SK-N-SH (cell line): Measurements from ENCODE around the gene PAXIP1. TPM values are rescaled to one million over a fixed set of nuclear protein-coding genes. Genes with fewer than 3 reads are reported as not detected.
A peak's percentile ranks its signal among the peaks of the same experiment; 100 is the strongest.

Experiments
- CTCF ChIA-PET: fragments of 300-600, 350-600 bp; formaldehyde crosslinking; extraction: SDS; loops from one replicate; lab custom pipeline; 2021; lab: Yijun Ruan, JAX
- POLR2A ChIA-PET: fragments of 350-600 bp; sonication (Branson Sonifier 250); formaldehyde crosslinking; extraction: SDS; loops from one replicate; lab custom pipeline; 2020; ENCODE audit warnings: antibody characterized with exemption, inconsistent platforms; lab: Yijun Ruan, JAX
- DNase-seq: peaks from one replicate; pipeline ENCODE4 v3.0.0; 2012
- H2AFZ ChIP-seq: fragments of 200-600 bp; sonication (generic); 2 replicates; pipeline ENCODE4 v1.8.1; 2016; ENCODE audit warnings: antibody characterized with exemption, mild to moderate bottlenecking, low read depth
- H3F3A ChIP-seq: fragments of 200-600 bp; sonication (generic); replicated peaks from 2 replicates; pipeline ENCODE3; 2016; ENCODE audit warnings: antibody characterized with exemption, mild to moderate bottlenecking; ENCODE audit not compliant: insufficient read depth
- H3K27ac ChIP-seq, 2 experiments: fragments of 200-500 bp in 1 of 2; fragments of 200-600 bp in 1 of 2; sonication (Bioruptor generic) in 1 of 2; sonication (generic), shearing (Covaris generic) in 1 of 2; 2 replicates each; pipeline versions ENCODE4 v1.5.1 to v1.6.1; 2014 to 2016; ENCODE audit warnings: low read depth in 2 of 2, inconsistent platforms in 1 of 2, low read length in 1 of 2, mild to moderate bottlenecking in 1 of 2, mixed read lengths in 1 of 2
- H3K27me3 ChIP-seq: fragments of 200-600 bp; sonication (generic), shearing (Covaris generic); 2 replicates; pipeline ENCODE4 v1.6.1; 2016; ENCODE audit warnings: mixed run types; ENCODE audit not compliant: insufficient read depth
- H3K36me3 ChIP-seq, 2 experiments: fragments of 200-500 bp in 1 of 2; fragments of 200-600 bp in 1 of 2; sonication (Bioruptor generic) in 1 of 2; sonication (generic) in 1 of 2; replicated peaks in 1 of 2; 2 replicates each; pipeline versions ENCODE3 to v1.5.1; 2014 to 2016; ENCODE audit warnings: low read length in 1 of 2, mild to moderate bottlenecking in 1 of 2; ENCODE audit not compliant: insufficient read depth in 2 of 2, control insufficient read depth in 1 of 2
- H3K4me1 ChIP-seq, 2 experiments: fragments of 200-500 bp in 1 of 2; fragments of 200-600 bp in 1 of 2; sonication (Bioruptor generic) in 1 of 2; sonication (generic), shearing (Covaris generic) in 1 of 2; 2 replicates each; pipeline versions ENCODE4 v1.5.1 to v1.6.1; 2014 to 2016; ENCODE audit warnings: low read depth in 1 of 2, low read length in 1 of 2, mixed run types in 1 of 2; ENCODE audit not compliant: insufficient read depth in 2 of 2, control insufficient read depth in 1 of 2
- H3K4me2 ChIP-seq: fragments of 200-600 bp; sonication (generic), shearing (Covaris generic); 2 replicates; pipeline ENCODE4 v1.6.1; 2017; ENCODE audit warnings: mixed run types
- H3K4me3 ChIP-seq, 2 experiments: fragments of 200-500 bp in 1 of 2; fragments of 200-600 bp in 1 of 2; sonication (Bioruptor generic) in 1 of 2; sonication (generic), shearing (Covaris generic) in 1 of 2; 2 replicates each; pipeline versions ENCODE4 v1.5.1 to v1.8.1; 2014 to 2016; ENCODE audit warnings: low read depth in 2 of 2, inconsistent platforms in 1 of 2, low read length in 1 of 2, mild to moderate bottlenecking in 1 of 2, mixed read lengths in 1 of 2, moderate library complexity in 1 of 2
- H3K79me2 ChIP-seq: fragments of 200-600 bp; sonication (generic); 2 replicates; pipeline ENCODE4 v1.8.1; 2017; ENCODE audit warnings: mild to moderate bottlenecking; ENCODE audit not compliant: insufficient read depth
- H3K9ac ChIP-seq: fragments of 200-600 bp; sonication (generic); 2 replicates; pipeline ENCODE4 v1.6.1; 2017; ENCODE audit warnings: mixed run types
- H3K9me2 ChIP-seq: fragments of 200-600 bp; sonication (generic); 2 replicates; pipeline ENCODE4 v1.6.1; 2017; ENCODE audit warnings: mixed run types
- H3K9me3 ChIP-seq: fragments of 200-600 bp; sonication (generic); 2 replicates; pipeline ENCODE4 v1.6.1; 2017; ENCODE audit warnings: mixed run types, mild to moderate bottlenecking, moderate library complexity
- H4K20me1 ChIP-seq: fragments of 200-600 bp; sonication (generic); 2 replicates; pipeline ENCODE4 v1.6.1; 2017; ENCODE audit warnings: mild to moderate bottlenecking, mixed run types; ENCODE audit not compliant: insufficient read depth
- CHD2 ChIP-seq: fragments of 150-350 bp; IDR thresholded peaks from 2 replicates; pipeline ENCODE4 v1.6.1; 2018; ENCODE audit warnings: low read length; ENCODE audit not compliant: partially characterized antibody
- ELF1 ChIP-seq: IDR thresholded peaks from 2 replicates; pipeline ENCODE4 v1.4.0; 2012
- EP300 ChIP-seq, 2 experiments: IDR thresholded peaks; 2 replicates each; pipeline versions ENCODE4 v1.4.0 to v1.6.1; 2012; ENCODE audit warnings: borderline replicate concordance in 1 of 2, low read depth in 1 of 2, low read length in 1 of 2
- EZH2phosphoT487 ChIP-seq: fragments of 200-600 bp; sonication (generic); IDR thresholded peaks from 2 replicates; pipeline ENCODE4 v1.6.1; 2017; ENCODE audit warnings: low read depth, mixed run types, mild to moderate bottlenecking, antibody characterized with exemption, moderate library complexity, borderline replicate concordance
- FOSL2 ChIP-seq: IDR thresholded peaks from 2 replicates; pipeline ENCODE4 v1.4.0; 2012; ENCODE audit warnings: low read depth, mild to moderate bottlenecking, moderate library complexity, borderline replicate concordance
- FOXM1 ChIP-seq: IDR thresholded peaks from 2 replicates; pipeline ENCODE4 v1.4.0; 2012; ENCODE audit warnings: low read depth, mild to moderate bottlenecking
- MXI1 ChIP-seq: IDR thresholded peaks from 2 replicates; pipeline ENCODE4 v1.6.1; 2012; ENCODE audit warnings: mild to moderate bottlenecking, low read depth, low read length, improper control_type of control experiment
- NRF1 ChIP-seq: IDR thresholded peaks from 2 replicates; pipeline ENCODE4 v1.6.1; 2012; ENCODE audit warnings: low read depth, mild to moderate bottlenecking, low read length
- POLR2AphosphoS5 ChIP-seq: IDR thresholded peaks from 2 replicates; pipeline ENCODE4 v1.6.1; 2012; ENCODE audit warnings: low read depth, low read length
- RAD21 ChIP-seq: IDR thresholded peaks from 2 replicates; pipeline ENCODE4 v1.6.1; 2012; ENCODE audit warnings: mild to moderate bottlenecking, low read length
- RCOR1 ChIP-seq: fragments of 150-350 bp; IDR thresholded peaks from 2 replicates; pipeline ENCODE4 v1.6.1; 2017; ENCODE audit warnings: antibody characterized with exemption, low read length
- RFX5 ChIP-seq: IDR thresholded peaks from 2 replicates; pipeline ENCODE4 v1.6.1; 2012; ENCODE audit warnings: mild to moderate bottlenecking, improper control_type of control experiment, low read length
- RXRA ChIP-seq: IDR thresholded peaks from 2 replicates; pipeline ENCODE4 v1.4.0; 2012; ENCODE audit warnings: low read depth, mild to moderate bottlenecking, borderline replicate concordance
- SIN3A ChIP-seq: IDR thresholded peaks from 2 replicates; pipeline ENCODE4 v1.6.1; 2012; ENCODE audit warnings: low read depth, mild to moderate bottlenecking, low read length, moderate library complexity, borderline replicate concordance
- SMC3 ChIP-seq: IDR thresholded peaks from 2 replicates; pipeline ENCODE4 v1.6.1; 2012; ENCODE audit warnings: low read depth, low read length, improper control_type of control experiment
- TAF1 ChIP-seq: IDR thresholded peaks from 2 replicates; pipeline ENCODE4 v1.6.1; 2012; ENCODE audit warnings: low read depth, mild to moderate bottlenecking, low read length, moderate library complexity, borderline replicate concordance
- TCF12 ChIP-seq: IDR thresholded peaks from 2 replicates; pipeline ENCODE4 v1.4.0; 2012
- TEAD4 ChIP-seq: IDR thresholded peaks from 2 replicates; pipeline ENCODE4 v1.4.0; 2012; ENCODE audit warnings: mild to moderate bottlenecking, borderline replicate concordance; ENCODE audit not compliant: insufficient read depth
- ZBTB33 ChIP-seq: IDR thresholded peaks from 2 replicates; pipeline ENCODE4 v1.4.0; 2012; ENCODE audit warnings: low read depth, borderline replicate concordance
- WGBS: methylation state at CpG from one replicate; pipeline ENCODE4 v1.1.6; 2017; ENCODE audit warnings: low lambda C conversion rate; 5-methylcytosine and 5-hydroxymethylcytosine counted together
- polyA plus RNA-seq, 3 experiments: library from polyadenylated mRNA; depleted of rRNA; stranded (reverse); fragments of >200 nt; gene quantifications; 2 replicates each; pipeline ENCODE4 v1.2.3, GENCODE V29; 2012
- TF ChIP-seq, protein P1 (sequence below): fragments of 200-600 bp; sonication (generic); IDR thresholded peaks from 2 replicates; pipeline ENCODE4 v1.6.1; 2017; ENCODE audit warnings: antibody characterized with exemption, mild to moderate bottlenecking, moderate library complexity

The PAXIP1 gene
- polyA plus RNA-seq, 1 of the 3 experiments (the other 2 are of a cell fraction) = 9.2 TPM

DNA sequence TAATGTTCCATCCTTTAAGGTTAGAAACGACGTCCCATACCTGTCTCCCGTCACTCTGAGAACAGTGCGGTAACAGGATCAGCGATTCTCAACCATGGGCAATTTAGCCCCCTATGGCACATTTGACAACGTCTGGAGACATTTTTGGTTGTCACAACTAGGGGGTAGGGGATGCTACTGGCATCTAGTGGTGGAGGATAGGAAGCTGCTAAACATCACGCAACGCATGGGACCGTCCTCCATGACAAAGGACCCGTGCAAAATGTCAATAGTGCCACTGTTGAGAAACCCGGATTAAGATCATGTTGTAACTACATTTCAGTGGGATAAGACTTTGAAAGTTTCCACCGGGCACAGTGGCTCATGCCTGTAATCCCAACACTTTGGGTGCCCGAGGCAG is 5.0 kb upstream of the PAXIP1 start:
- peaks cover 15% of the 10 kb centered on the region for H3K79me2 ChIP-seq
- no peaks in the 10 kb centered on the region for H3F3A ChIP-seq
- H3K4me2 ChIP-seq = no peak overlapping the region
- H3K36me3 ChIP-seq = no peaks in the 10 kb centered on the region
- no peaks in the 10 kb centered on the region for H4K20me1 ChIP-seq
- 93% methylated on average over 13 of the region's 13 CpGs for WGBS
- ChIA-PET POLR2A (no interaction called here), CTCF (interaction anchor here (0.7 to 3.4 kb wide), 8 partner anchors 9 to 96 kb away, joined by 3 to 20 read pairs (median 6); no protein-coding TSS in a partner anchor)
- peak; percentile 60 for DNase-seq
- H3K9me3 ChIP-seq = no peaks in the 10 kb centered on the region
- H3K27ac ChIP-seq = no peak overlapping the region
- H3K9ac ChIP-seq = no peak overlapping the region
- no peak overlapping the region for H3K4me3 ChIP-seq
- no peaks in the 10 kb centered on the region for H3K9me2 ChIP-seq
- no peak overlapping the region for H2AFZ ChIP-seq
- no peaks in the 10 kb centered on the region; a peak in 2 of 4 replicates for H3K4me1 ChIP-seq
- TF ChIP-seq CHD2 = no peak
- TF ChIP-seq FOSL2 = no peak
- TF ChIP-seq SIN3A = no peak
- no peak for TF ChIP-seq TCF12
- TF ChIP-seq RAD21 = peak; percentile 54
- TF ChIP-seq SMC3 = peak; percentile 36; the same call in 1 of the 2 replicates
- TF ChIP-seq, protein P1, sequence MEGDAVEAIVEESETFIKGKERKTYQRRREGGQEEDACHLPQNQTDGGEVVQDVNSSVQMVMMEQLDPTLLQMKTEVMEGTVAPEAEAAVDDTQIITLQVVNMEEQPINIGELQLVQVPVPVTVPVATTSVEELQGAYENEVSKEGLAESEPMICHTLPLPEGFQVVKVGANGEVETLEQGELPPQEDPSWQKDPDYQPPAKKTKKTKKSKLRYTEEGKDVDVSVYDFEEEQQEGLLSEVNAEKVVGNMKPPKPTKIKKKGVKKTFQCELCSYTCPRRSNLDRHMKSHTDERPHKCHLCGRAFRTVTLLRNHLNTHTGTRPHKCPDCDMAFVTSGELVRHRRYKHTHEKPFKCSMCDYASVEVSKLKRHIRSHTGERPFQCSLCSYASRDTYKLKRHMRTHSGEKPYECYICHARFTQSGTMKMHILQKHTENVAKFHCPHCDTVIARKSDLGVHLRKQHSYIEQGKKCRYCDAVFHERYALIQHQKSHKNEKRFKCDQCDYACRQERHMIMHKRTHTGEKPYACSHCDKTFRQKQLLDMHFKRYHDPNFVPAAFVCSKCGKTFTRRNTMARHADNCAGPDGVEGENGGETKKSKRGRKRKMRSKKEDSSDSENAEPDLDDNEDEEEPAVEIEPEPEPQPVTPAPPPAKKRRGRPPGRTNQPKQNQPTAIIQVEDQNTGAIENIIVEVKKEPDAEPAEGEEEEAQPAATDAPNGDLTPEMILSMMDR = peak; percentile 44
- TF ChIP-seq ZBTB33 = no peak
- no peaks in the 10 kb centered on the region for H3K27me3 ChIP-seq

DNA sequence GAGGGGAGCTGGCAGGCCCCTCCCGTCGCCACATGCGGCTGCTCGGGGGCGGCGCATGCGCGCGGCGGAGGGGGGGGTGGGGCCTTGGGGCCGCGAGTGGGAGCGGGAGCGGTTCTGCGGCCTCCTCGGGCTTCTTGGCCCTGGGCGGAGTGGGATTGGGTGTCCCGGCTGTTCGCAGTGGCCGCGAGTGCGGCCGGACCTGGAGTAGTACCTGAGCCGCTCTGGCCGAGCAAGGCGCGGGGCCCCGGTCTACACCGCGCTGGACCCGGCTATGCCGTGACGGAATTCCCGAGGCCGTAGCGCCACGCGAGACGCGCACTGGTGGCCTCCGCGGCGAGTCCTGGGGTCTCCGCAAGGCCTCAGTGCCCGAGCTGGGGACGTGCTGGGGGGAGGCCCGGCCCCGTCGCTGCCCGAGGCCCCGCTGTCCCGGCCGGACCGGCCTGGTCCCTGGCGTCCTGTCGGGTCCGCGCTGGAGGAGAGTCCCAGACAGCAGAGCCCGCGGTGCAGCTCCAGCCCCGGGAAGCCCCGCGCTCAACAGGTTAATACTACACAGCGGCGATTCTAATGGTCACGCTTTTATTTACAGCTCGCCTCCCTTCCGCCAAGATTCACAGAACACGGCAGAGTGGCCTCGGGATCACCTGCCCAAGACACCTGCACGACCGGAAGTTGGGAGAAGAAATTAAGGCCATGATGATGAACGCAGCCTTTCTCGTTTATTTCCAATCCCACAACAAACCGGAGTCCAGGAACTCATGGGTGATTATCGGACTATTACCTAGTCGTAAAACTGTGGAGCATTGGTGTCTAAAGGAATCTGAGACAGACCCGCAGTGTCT is 671 bp upstream of the PAXIP1 start:
- 1% methylated on average over 35 of the region's 78 CpGs for WGBS
- ChIA-PET CTCF (interaction anchor here (0.8 to 2.0 kb wide), 6 partner anchors 11 to 341 kb away, joined by 3 to 7 read pairs (median 4); no protein-coding TSS in a partner anchor), POLR2A (interaction anchor here (1.1 to 1.2 kb wide), 2 partner anchors 60 to 293 kb away, joined by 3 read pairs; no protein-coding TSS in a partner anchor)
- H2AFZ ChIP-seq = peak overlapping the region; percentile 94
- H4K20me1 ChIP-seq = peaks cover 21% of the 10 kb centered on the region; the same call in 1 of the 2 replicates
- H3K9me3 ChIP-seq = no peaks in the 10 kb centered on the region
- peak; percentile 100 for DNase-seq
- H3F3A ChIP-seq = no peaks in the 10 kb centered on the region
- H3K27ac ChIP-seq = peak overlapping the region; percentile 61 to 94
- H3K9me2 ChIP-seq = no peaks in the 10 kb centered on the region
- H3K79me2 ChIP-seq = peaks cover 42% of the 10 kb centered on the region
- H3K4me1 ChIP-seq = peaks cover 0 to 5% of the 10 kb centered on the region in 2 experiments; a peak in 2 of 4 replicates
- no peaks in the 10 kb centered on the region for H3K27me3 ChIP-seq
- H3K9ac ChIP-seq = peak overlapping the region; percentile 88
- peak overlapping the region; percentile 92 for H3K4me2 ChIP-seq
- peaks cover 1 to 3% of the 10 kb centered on the region in 2 experiments for H3K36me3 ChIP-seq
- peak overlapping the region; percentile 92 to 94 for H3K4me3 ChIP-seq
- TF ChIP-seq RCOR1 (peak; percentile 25; the same call in 1 of the 2 replicates), TEAD4 (no peak), NRF1 (peak; percentile 88), RFX5 (no peak), EP300 (IDR thresholded peaks at IDR 0.05; ENCODE audit: borderline replicate concordance in 1 of 2, low read depth in 1 of 2, low read length in 1 of 2) (no peak), CHD2 (peak; percentile 47), EZH2phosphoT487 (no peak), MXI1 (peak; percentile 68; the same call in 1 of the 2 replicates), ELF1 (peak; percentile 38; the same call in 1 of the 2 replicates), TCF12 (no peak), TAF1 (peak; percentile 74; the same call in 1 of the 2 replicates), POLR2AphosphoS5 (peak; percentile 88), ZBTB33 (peak; percentile 31; the same call in 1 of the 2 replicates), RXRA (no peak), FOXM1 (no peak)
